Mucosa of descending colon (tissue), 3 donors: ENCODE data around the gene KIAA1614. TPM values are rescaled to one million over a fixed set of nuclear protein-coding genes. Genes with fewer than 3 reads are reported as not detected.

Source experiments
- ATAC-seq: fragments of 200-7000 bp; cut with Tn5 transposase; one replicate; pipeline ENCODE4 v1.9.1; 2020; ENCODE audit warnings: mild to moderate bottlenecking, moderate library complexity
- DNase-seq, 3 donors: peaks; one replicate each; pipeline ENCODE4 v3.0.0-alpha.2; 2020
- H3K36me3 ChIP-seq: fragments of 200-600 bp; one replicate; pipeline ENCODE4 v1.8.0; 2021; ENCODE audit warnings: low read depth, mild to moderate bottlenecking
- H3K4me1 ChIP-seq: fragments of 200-600 bp; one replicate; pipeline ENCODE4 v1.8.0; 2021; ENCODE audit warnings: low read depth, mild to moderate bottlenecking
- H3K4me3 ChIP-seq: fragments of 200-600 bp; one replicate; pipeline ENCODE4 v1.8.0; 2021; ENCODE audit warnings: mild to moderate bottlenecking
- H3K9me3 ChIP-seq: fragments of 200-600 bp; one replicate; pipeline ENCODE4 v1.8.0; 2021; ENCODE audit warnings: mild to moderate bottlenecking
- CTCF ChIP-seq: fragments of 200-600 bp; IDR thresholded peaks from one replicate; pipeline ENCODE4 v1.8.0; 2022; ENCODE audit warnings: antibody characterized with exemption, mild to moderate bottlenecking
- intact Hi-C, 2 donors: fragments of 100-400 bp; cut with DNase I in 1 of 2; cut with micrococcal nuclease in 1 of 2; formaldehyde crosslinking; loops; one replicate each; pipeline versions ENCODE4 v1.11.0 to v1.11.1; 2022; cut with DNase I, micrococcal nuclease
- total RNA-seq, 3 donors: library from RNA; stranded (reverse); fragmentation: NEBNext Ultra II Directional in 2 of 3; extraction: Animal tissue kit (Norgen Biotek cat#: 25700) in 2 of 3; gene quantifications; one replicate each; pipeline versions ENCODE4 v1.2.1 to v1.2.4, GENCODE V29; 2021 to 2023
- donor health status: DM: no; HTN: no; CAD: no; lungs with moderate emphysema.
- donor health status: DM: no; HTN: no; CAD: no.
- donor health status: DM: no; HTN: yes; CAD: no.

KIAA1614 gene
- total RNA-seq, 3 donors from 2014 or later: 1.2 to 11.1 (median 2.0) TPM

GRCh38 chr1:180905927-180906326 is 6.8 kb upstream of the KIAA1614 start:
- no peak for ATAC-seq
- intact Hi-C loops: no loop called here
- DNase-seq: no peak
- Histone ChIP-seq H3K4me3 (no peak overlapping the region), H3K36me3 (no peaks in the 10 kb centered on the region), H3K9me3 (no peaks in the 10 kb centered on the region), H3K4me1 (no peaks in the 10 kb centered on the region)
- no peak for TF ChIP-seq CTCF

- no peaks in the 10 kb centered on the region for H3K9me3 ChIP-seq
- no peak overlapping the region for H3K4me3 ChIP-seq
- H3K36me3 ChIP-seq: no peaks in the 10 kb centered on the region
- TF ChIP-seq CTCF: no peak
- no peak for DNase-seq
- intact Hi-C loops: no loop called here
- ATAC-seq: no peak
- H3K4me1 ChIP-seq: no peaks in the 10 kb centered on the region
Measured at GRCh38 chr1:180906511-180906910, 6.2 kb upstream of the KIAA1614 start.

GRCh38 chr1:180907313-180908055 is 5.2 kb upstream of the KIAA1614 start:
- ATAC-seq (no peak), DNase-seq (no peak)
- H3K36me3 ChIP-seq: no peaks in the 10 kb centered on the region
- no peak for TF ChIP-seq CTCF
- no peaks in the 10 kb centered on the region for H3K9me3 ChIP-seq
- no peak overlapping the region for H3K4me3 ChIP-seq
- peaks cover 6% of the 10 kb centered on the region for H3K4me1 ChIP-seq
- intact Hi-C loops: no loop called here

GRCh38 chr1:180908074-180908765 is 4.5 kb upstream of the KIAA1614 start:
- H3K9me3 ChIP-seq: no peaks in the 10 kb centered on the region
- ATAC-seq: no peak
- no peaks in the 10 kb centered on the region for H3K36me3 ChIP-seq
- no peak overlapping the region for H3K4me3 ChIP-seq
- no peak for DNase-seq
- peaks cover 8% of the 10 kb centered on the region for H3K4me1 ChIP-seq
- intact Hi-C loops: no loop called here
- TF ChIP-seq CTCF: no peak

GRCh38 chr1:180909005-180909414 is 3.7 kb upstream of the KIAA1614 start:
- Histone ChIP-seq H3K4me1 (peaks cover 8% of the 10 kb centered on the region), H3K4me3 (no peak overlapping the region), H3K36me3 (no peaks in the 10 kb centered on the region), H3K9me3 (no peaks in the 10 kb centered on the region)
- ATAC-seq (no peak), DNase-seq (no peak)
- no peak for TF ChIP-seq CTCF
- intact Hi-C loops: no loop called here
